Colonic mucosa (tissue), 4 donors: ENCODE measurements around the gene NCR1. TPM values are rescaled to one million over a fixed set of nuclear protein-coding genes. Genes with fewer than 3 reads are reported as not detected.
"Not testable (repeated sequence)": the region's sequence is repeated elsewhere in the genome, so short reads cannot be mapped to it uniquely, and the experiment has no call there.

Experiments
- DNase-seq: peaks from one replicate; pipeline ENCODE4 v3.0.0-alpha.2; 2020
- H3K27ac ChIP-seq: fragments of 200-600 bp; one replicate; pipeline ENCODE4 v1.8.0; 2021
- H3K27me3 ChIP-seq: fragments of 200-600 bp; one replicate; pipeline ENCODE4 v1.8.0; 2021
- H3K36me3 ChIP-seq: fragments of 200-600 bp; one replicate; pipeline ENCODE4 v1.8.0; 2021
- H3K4me1 ChIP-seq: fragments of 200-600 bp; one replicate; pipeline ENCODE4 v1.8.0; 2021; ENCODE audit warnings: mild to moderate bottlenecking
- H3K4me3 ChIP-seq: fragments of 200-600 bp; one replicate; pipeline ENCODE4 v1.8.0; 2021
- H3K9ac ChIP-seq, 2 donors: one replicate each; pipeline ENCODE4 v1.7.0; 2013; ENCODE audit warnings: control low read depth in 2 of 2, low read depth in 2 of 2, low read length in 2 of 2
- H3K9me3 ChIP-seq: fragments of 200-600 bp; one replicate; pipeline ENCODE4 v1.8.0; 2021
- CTCF ChIP-seq: fragments of 200-600 bp; IDR thresholded peaks from one replicate; pipeline ENCODE4 v1.8.0; 2022; ENCODE audit warnings: antibody characterized with exemption, mild to moderate bottlenecking
- intact Hi-C: fragments of 100-400 bp; cut with DNase I; formaldehyde crosslinking; loops from one replicate; pipeline ENCODE4 v1.14.1; 2022
- total RNA-seq, 2 donors: library from RNA; stranded (reverse); fragmentation: NEBNext Ultra II Directional in 1 of 2; extraction: Animal tissue kit (Norgen Biotek cat#: 25700) in 1 of 2; gene quantifications; one replicate each; pipeline ENCODE4 v1.2.1, GENCODE V29; 2021
- donor health status: healthy.
- donor health status: DM: no; HTN: no; CAD: no.
- donor health status: DM: no; HTN: no; CAD: no.

The NCR1 gene
- total RNA-seq, 2 donors from 2014 or later = not detected

- Histone ChIP-seq H3K9me3 (no peaks in the 10 kb centered on the region), H3K27ac (no peak within 1 kb of the TSS), H3K4me3 (no peak within 1 kb of the TSS), H3K9ac (no peak within 1 kb of the TSS), H3K36me3 (no peaks in the 10 kb centered on the region), H3K27me3 (no peaks in the 10 kb centered on the region), H3K4me1 (no peaks in the 10 kb centered on the region)
- no peak for DNase-seq
- TF ChIP-seq CTCF = no peak
- intact Hi-C loops = no loop called here
Measured at GRCh38 chr19:54947381-54947780, 41.4 kb downstream of the NCR1 start, which contains the start of gene NLRP7. NLRP7 (minus strand) TSS chr19:54947530.

DNA sequence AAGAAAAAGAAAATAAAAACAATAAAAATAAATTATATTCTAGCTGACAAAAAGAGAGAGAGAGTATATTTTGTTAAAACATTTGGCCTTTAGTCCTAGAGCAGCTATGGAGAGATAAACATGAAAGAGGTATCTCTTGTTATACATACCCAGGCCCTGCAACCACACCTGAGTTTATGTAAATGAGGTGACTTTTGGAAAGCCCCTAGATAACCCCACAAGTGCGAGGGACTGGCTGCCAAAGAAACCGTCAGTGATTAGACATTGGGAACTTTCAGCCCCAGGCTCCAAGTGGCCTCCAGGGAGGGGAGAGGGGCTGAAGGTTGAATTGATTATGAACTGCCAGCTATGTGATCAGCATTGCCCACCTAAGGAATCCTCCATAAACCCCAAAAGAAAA lies 43.5 kb downstream of the NCR1 start:
- Histone ChIP-seq H3K27ac (no peak overlapping the region), H3K9me3 (no peaks in the 10 kb centered on the region), H3K4me3 (no peak overlapping the region), H3K36me3 (no peaks in the 10 kb centered on the region), H3K4me1 (no peaks in the 10 kb centered on the region), H3K9ac (no peak overlapping the region), H3K27me3 (no peaks in the 10 kb centered on the region)
- intact Hi-C loops = no loop called here
- DNase-seq = no peak
- TF ChIP-seq CTCF = no peak

DNA sequence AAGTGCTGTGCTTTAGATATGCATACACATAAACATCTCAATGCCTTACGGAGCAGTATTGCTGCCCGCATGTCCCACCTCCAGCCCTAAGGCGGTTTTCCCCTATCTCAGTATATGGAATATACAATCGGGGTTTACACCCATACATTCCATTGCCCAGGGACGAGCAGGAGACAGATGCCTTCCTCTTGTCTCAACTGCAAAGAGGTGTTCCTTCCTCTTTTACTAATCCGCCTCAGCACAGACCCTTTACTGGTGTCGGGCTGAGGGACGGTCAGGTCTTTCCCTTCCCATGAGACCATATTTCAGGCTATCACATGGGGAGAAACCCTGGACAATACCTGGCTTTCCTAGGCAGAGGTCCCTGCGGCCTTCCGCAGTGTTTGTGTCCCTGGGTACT lies 44.6 kb downstream of the NCR1 start:
- H3K4me1 ChIP-seq, H3K9ac ChIP-seq, H3K9me3 ChIP-seq, H3K36me3 ChIP-seq, H3K27me3 ChIP-seq, H3K4me3 ChIP-seq, DNase-seq, intact Hi-C loops, H3K27ac ChIP-seq: not testable (repeated sequence)

GRCh38 chr19:54952591-54953344 lies 46.8 kb downstream of the NCR1 start:
- H3K4me1 ChIP-seq = no peaks in the 10 kb centered on the region
- H3K27ac ChIP-seq = no peak overlapping the region
- no peaks in the 10 kb centered on the region for H3K36me3 ChIP-seq
- no peaks in the 10 kb centered on the region for H3K27me3 ChIP-seq
- H3K4me3 ChIP-seq = no peak overlapping the region
- no peak for DNase-seq
- H3K9ac ChIP-seq = no peak overlapping the region
- H3K9me3 ChIP-seq = no peaks in the 10 kb centered on the region
- TF ChIP-seq CTCF = no peak
- intact Hi-C loops = no loop called here

DNA sequence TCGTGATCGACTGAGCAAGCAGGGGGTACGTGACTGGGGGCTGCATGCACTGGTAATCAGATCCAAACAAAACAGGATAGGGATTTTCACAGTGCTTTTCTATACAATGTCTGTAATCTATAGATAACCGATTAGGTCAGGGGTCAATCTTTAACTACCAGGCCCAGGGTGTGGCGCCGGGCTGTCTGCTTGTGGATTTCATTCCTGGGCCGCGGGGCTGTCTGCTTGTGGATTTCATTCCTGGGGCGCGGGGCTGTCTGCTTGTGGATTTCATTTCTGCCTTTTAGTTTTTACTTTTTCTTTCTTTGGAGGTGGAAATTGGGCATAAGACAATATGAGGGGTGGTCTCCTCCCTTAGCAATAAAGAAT lies 47.4 kb downstream of the NCR1 start:
- H3K36me3 ChIP-seq, H3K4me3 ChIP-seq, DNase-seq, intact Hi-C loops, H3K4me1 ChIP-seq, H3K27ac ChIP-seq, H3K9me3 ChIP-seq, H3K27me3 ChIP-seq, H3K9ac ChIP-seq: not testable (repeated sequence)

- Histone ChIP-seq H3K4me3 (no peak overlapping the region), H3K9ac (no peak overlapping the region), H3K9me3 (no peaks in the 10 kb centered on the region), H3K27ac (no peak overlapping the region), H3K36me3 (no peaks in the 10 kb centered on the region), H3K27me3 (no peaks in the 10 kb centered on the region), H3K4me1 (no peaks in the 10 kb centered on the region)
- intact Hi-C loops = no loop called here
- DNase-seq = no peak
- no peak for TF ChIP-seq CTCF
Measured at GRCh38 chr19:54955376-54955775, 49.4 kb downstream of the NCR1 start.
